Stimulated activated naive CD4-positive, alpha-beta T cell (primary cell): ENCODE results near the gene ATP6V0E1.
A peak's percentile ranks its signal among the peaks of the same experiment; 100 is the strongest.

ENCODE experiments used
- DNase-seq, 6 experiments: peaks; one replicate each; lab custom pipeline; 2025; lab: John Stamatoyannopoulos, UW

ATP6V0E1 gene

GRCh38 chr5:172956936-172957335 lies 26.6 kb upstream of the ATP6V0E1 start:
- DNase-seq = no peak

DNA sequence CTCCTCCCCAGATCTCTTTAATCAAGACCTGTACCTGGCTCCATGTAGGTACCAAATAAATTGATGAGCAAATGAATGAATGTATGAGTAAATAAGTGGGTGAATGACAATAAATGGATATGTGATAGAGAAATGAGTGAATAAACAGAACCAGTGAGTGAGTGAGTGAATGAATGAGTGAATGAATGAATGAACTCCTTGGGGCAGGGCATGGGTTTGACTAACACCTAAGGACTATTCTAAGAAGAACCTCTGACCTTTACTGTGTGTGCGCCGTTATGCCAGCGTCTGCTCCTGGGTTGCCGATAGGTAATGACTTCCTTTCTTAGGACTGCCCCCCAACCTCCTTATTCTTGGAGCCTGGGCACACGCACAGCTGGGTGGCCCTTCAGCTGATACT lies 26.1 kb upstream of the ATP6V0E1 start:
- no peak for DNase-seq

DNA sequence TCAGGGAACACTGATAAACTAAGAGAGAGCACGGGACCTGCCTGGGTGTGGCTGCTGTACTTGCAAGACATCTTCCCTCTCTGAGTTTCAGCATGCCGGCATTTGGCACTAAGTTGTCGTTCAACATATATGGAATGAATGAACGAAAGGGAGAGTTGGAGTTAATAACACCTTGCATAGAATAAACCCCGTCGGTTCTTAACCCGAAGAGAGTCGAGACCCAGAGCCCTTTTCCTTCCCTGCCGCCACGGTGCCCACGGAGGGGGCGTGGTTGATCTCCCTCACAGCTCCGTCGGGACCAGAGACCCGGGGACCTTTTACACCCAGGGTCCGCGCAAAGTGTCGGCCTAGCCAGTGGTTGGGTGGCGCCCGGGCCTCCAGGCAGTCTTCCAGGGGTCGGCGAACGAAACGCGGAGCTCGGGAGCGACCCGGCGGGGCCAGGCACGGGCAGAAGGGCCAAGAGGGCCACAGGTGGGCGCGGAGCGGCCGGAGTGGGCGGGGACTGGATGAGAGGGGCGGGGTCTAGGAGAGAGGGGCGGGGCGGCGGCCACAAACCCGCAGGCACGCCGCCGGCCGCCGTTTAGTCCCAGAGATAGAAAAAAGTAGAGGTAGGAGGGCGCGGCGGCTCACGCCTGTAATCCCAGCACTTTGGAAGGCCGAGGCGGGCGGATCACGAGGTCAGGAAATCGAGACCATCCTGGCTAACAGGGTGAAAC lies 25.1 kb upstream of the ATP6V0E1 start:
- DNase-seq = peak; percentile 52 to 83 (median 62)

DNA sequence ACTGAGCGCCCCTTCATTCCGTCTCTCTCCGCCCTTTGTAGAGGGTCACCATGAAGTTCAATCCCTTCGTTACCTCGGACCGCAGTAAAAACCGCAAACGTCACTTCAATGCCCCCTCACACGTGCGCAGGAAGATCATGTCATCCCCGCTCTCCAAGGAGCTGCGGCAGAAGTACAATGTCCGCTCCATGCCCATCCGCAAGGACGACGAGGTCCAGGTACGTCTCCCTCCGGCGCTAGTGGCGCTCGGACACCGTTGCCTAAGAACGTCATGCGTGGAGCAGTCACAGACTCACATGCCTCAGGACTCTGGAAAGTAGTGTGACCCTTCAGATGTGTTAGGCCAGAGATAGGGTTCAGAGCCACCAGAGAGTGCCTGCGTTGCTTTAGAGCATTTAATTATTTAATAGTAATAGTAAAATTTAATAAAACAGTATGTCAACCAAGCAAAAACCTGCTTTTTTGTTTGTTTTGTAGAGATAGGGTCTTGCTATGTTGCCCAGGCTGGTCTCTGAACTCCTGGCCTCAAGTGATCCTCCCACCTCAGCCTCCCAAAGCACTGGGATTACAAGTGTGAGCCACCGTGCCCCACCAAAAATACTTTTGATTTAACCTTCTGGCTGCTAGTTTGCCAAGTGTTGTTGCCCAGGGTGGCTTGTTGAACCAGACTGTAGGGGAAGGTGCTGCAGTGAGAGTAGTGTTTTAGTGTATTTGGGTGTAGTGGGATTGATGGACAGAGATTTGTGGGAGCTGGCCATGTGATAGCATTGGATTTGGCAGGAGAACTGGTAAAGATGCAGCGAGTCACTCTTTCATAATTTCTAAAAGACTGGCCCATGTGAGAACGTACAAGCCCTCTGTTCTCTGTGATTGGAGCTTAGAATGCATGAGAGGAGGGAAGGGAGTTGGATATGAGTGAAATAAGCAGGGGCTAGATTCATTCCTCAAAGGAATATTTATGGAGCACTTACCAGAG lies 23.5 kb upstream of the ATP6V0E1 start:
- peak in 1 of 6 experiments; percentile 18 for DNase-seq

DNA sequence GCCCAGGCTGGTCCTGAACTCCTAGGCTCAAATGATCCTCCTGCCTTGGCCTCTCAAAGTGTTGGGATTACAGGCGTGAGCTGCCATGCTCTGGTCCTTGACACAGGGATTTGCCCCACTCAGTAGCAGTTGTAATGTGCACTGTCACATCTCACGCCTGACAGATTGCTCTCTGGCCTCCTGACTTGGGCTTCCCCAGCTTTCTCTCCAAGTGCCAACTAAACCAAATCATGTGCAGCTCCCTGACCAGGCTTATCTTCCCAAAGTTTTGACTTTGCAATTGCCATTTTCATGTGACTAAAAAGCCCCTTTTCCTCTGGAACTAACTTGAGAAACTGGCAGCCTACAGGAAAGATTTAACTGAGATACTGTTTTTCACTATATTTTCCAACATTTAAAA lies 13.7 kb upstream of the ATP6V0E1 start:
- DNase-seq = no peak

DNA sequence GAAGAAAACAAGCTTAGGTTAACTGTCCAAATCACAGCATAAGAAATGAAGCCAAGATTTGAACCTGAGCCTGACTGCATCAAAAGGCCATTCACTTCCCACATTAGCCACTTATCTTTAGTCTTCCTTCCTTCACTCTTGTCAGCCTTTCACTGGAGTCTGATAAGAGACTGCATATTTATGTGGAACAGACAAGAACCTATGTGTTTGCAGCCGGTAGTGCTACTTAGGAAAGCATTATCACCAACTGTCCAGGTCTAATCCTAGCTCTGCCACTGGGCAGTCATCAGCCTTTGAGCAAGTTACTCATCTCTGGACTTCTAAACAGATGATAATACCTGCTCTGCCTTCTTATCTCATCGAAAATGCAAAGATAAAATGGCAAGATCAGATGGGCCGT lies 12.1 kb upstream of the ATP6V0E1 start:
- DNase-seq = no peak

DNA sequence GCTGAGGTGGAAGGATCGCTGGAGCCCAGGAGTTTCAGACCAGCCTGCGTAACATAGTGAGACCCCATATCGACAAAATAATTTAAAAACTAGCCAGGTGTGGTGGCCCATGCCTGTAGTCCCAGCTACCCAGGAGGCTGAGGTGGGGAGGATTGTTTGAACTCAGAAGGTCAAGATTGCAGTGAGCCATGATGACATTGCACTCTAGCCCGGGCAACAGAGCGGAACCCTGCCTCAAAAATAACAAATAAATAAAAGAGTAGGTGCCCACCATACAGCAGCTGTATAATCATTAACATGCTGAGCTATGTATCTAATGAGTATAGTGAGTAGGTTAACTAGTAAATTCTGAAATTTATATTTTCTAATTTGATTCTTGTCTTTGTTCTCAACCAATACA lies 11.0 kb upstream of the ATP6V0E1 start:
- no peak for DNase-seq

DNA sequence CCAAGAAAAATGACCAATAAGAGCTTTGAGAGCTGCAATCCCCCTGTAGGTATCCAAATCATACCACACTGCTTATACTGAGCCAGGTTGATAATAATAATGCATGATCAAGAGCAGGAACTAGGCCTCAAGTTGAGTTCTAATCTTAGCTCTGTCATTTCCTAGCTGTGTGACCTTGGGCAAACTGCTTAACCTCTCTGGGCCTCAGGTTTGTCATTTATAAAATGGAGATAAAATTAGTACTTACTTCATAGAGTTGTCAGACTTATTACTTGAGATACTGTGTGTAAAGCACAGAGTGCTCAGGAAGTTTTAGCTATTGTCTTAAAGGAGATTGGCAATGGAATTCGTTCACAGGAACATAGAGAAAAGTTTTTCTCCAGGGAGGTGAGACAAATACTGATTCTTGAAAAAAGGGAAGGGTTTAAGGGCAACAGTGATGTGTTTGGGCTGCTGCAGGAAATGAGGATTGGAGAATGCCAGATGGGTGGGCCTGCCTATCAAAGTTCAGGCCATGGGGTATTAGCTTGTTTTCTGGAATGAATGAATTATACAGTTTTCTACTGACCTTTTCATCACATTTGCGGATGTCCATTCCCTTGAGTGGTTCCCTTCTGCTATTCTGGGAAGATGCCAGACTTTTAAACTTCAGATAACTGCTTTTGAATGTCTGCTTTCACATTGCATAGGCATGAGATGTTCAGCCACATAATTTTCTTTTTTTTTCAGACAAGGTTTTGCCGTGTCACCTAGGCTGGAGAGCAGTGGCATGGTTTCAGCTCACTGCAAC lies 10.2 kb upstream of the ATP6V0E1 start:
- DNase-seq = no peak

- no peak for DNase-seq
Observed at GRCh38 chr5:172973931-172974330, 9.6 kb upstream of the ATP6V0E1 start.

- no peak for DNase-seq
Observed at GRCh38 chr5:172975289-172975688, 8.3 kb upstream of the ATP6V0E1 start.

DNA sequence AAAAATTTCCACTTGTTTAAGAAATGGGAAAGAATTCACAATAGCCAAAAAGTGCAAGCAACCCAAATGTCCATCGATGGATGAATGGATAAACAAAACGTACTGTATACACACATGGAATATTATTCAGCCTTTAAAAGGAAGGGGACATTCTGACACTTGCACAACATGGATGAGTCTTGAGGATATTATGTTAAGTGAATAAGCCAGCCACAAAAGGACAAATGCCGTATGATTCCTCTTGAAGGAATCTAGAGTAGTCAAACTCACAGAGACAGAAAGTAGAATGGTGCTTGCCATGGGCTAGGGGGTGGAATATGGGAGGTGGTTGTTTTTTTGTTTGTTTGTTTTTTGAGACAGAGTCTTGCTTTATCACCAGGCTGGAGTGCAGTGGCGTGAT lies 3.8 kb upstream of the ATP6V0E1 start:
- no peak for DNase-seq

GRCh38 chr5:172981931-172982330 lies 1.6 kb upstream of the ATP6V0E1 start:
- no peak for DNase-seq

DNA sequence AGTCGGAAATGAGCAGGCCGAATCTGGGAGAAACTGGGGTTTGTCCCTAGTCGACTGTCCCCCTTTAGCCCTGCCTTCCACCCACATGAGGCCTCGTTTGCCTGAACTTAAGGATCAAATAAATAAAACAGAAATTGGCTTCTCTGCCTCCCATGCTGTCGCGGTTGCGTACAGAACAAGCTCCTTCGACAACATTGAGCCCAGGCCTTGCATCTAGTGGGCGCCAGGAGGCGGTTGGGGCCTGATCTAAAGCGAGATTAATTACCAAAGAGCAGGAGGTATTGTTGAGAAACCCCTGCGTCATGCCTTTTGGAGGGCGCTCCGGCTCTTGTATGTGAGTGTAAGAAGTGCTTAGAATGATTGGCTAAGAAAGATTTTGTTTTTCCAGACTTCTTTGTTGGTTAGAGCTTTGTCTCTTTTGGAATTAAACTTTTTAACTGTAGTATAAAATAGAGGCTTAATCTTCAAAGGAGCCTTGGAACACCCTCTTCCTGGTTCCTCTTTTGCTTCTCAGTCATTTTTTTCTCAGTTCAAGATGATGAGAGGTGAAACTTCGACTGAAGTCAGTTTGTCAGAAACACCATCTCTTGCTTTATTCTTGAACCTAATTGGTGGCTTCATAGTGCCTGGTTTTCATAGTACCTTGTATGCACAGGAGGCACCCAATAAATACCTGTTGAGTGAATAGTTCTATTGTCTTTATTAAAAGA lies 828 bp downstream of the ATP6V0E1 start:
- peak; percentile 67 to 81 (median 76) for DNase-seq

GRCh38 chr5:172985596-172985995 lies 2.0 kb downstream of the ATP6V0E1 start:
- DNase-seq = no peak

- no peak for DNase-seq
Observed at GRCh38 chr5:172988276-172988675, 4.7 kb downstream of the ATP6V0E1 start.

GRCh38 chr5:172990776-172991175 lies 7.2 kb downstream of the ATP6V0E1 start:
- no peak for DNase-seq

DNA sequence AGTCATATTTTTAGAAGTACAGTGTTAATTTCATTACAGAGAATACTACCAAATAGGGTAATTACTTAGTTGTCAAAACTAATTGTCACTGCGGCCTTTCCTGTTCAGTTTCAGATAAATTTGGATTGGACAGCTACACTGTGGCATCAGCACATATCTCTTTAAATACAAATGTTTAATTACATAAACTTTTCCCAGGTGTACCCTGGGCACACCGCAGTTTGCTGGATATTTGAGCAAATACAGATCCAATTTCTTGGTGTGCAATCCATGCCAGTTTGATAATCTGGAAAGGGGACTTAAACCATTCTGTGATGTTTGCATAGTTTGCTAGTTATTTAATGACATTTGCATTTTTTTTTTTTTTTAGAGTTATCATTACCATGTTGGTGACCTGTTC lies 10.8 kb downstream of the ATP6V0E1 start:
- no peak for DNase-seq

DNA sequence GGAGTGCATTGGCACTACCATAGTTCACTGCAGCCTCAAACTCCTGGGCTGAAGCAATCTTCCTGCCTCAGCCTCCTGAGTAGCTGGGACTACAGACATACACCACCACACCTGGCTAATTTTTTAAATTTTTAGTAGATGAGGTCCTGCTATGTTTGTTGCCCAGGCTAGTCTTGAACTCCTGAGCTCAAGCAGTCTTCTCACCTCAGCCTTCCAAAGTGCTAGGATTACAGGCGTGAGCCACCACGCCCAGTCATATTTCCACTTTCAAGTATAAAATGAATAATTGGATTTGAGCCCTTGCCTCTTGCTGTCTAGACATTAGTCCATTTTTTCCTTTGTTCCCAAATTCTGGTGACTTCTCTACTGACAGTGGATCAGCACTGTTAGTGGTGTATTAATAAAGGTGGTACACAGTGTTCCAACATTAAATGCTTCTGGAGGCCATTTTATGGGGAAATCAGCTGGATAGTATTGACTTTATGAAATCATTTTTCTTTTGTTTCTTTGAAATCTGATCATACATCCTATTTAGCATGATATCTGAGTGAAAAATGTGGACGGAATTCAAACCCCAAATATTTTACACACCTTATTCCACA lies 15.9 kb downstream of the ATP6V0E1 start:
- DNase-seq = no peak

GRCh38 chr5:172999974-173000373 lies 16.4 kb downstream of the ATP6V0E1 start:
- no peak for DNase-seq

DNA sequence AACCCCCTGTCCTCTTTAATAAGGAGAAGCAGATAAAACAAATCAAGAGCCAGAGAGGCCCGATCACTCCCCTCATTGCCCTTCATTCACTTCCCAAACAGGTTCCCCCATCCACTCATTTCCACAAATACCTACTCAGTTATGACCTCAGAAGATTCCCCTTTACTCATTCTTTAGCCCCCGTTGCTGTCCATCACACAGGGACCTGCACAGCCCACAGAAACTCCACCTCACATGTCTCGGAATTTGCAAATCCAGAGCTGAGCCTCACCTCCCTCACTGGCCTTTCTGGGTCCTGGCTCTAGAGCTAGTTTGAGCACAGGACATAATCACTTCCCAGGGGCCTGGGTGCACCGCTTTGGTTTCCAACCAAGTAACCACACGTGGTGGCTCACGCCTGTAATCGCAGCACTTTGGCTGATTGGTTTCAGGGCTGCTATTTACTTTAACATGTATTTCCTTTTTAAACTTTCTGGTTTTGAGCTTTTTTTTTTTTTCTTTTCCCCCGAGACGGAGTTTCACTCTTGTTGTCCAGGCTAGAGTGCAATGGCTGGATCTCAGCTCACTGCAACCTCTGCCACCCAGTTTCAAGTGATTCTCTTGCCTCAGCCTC lies 17.8 kb downstream of the ATP6V0E1 start:
- DNase-seq = no peak

GRCh38 chr5:173003360-173003759 lies 19.8 kb downstream of the ATP6V0E1 start:
- DNase-seq = no peak
